Loucy (cell line): ENCODE measurements around the gene MALT1.

Source experiments
- H2AFZ ChIP-seq: fragments of 200-600 bp; sonication (generic); 2 replicates; pipeline ENCODE4 v1.6.0; 2016; ENCODE audit warnings: antibody characterized with exemption, mild to moderate bottlenecking, low read length, moderate library complexity
- H3F3A ChIP-seq: fragments of 200-600 bp; 2 replicates; pipeline ENCODE4 v1.6.0; 2016; ENCODE audit warnings: antibody characterized with exemption, low read depth, mild to moderate bottlenecking
- H3K27me3 ChIP-seq: fragments of 200-600 bp; sonication (generic); 2 replicates; pipeline ENCODE4 v1.6.1; 2014; ENCODE audit warnings: low read length, mild to moderate bottlenecking; ENCODE audit not compliant: insufficient read depth, poor library complexity, severe bottlenecking
- H3K36me3 ChIP-seq: fragments of 200-600 bp; sonication (generic); 2 replicates; pipeline ENCODE4 v1.6.1; 2016; ENCODE audit warnings: low read length; ENCODE audit not compliant: insufficient read depth
- H3K4me1 ChIP-seq: fragments of 200-600 bp; sonication (generic); 2 replicates; pipeline ENCODE4 v1.5.1; 2014; ENCODE audit warnings: low read length, mild to moderate bottlenecking; ENCODE audit not compliant: insufficient read depth, poor library complexity, severe bottlenecking
- H3K4me2 ChIP-seq: fragments of 200-600 bp; sonication (generic); 2 replicates; pipeline ENCODE4 v1.6.0; 2014; ENCODE audit warnings: antibody characterized with exemption, low read length, low read depth, mild to moderate bottlenecking; ENCODE audit not compliant: poor library complexity, severe bottlenecking
- H3K4me3 ChIP-seq: fragments of 200-600 bp; sonication (generic); 2 replicates; pipeline ENCODE4 v1.5.1; 2014; ENCODE audit warnings: low read length, mild to moderate bottlenecking, mixed read lengths; ENCODE audit not compliant: poor library complexity, severe bottlenecking
- H3K79me2 ChIP-seq: fragments of 200-600 bp; sonication (generic); 2 replicates; pipeline ENCODE4 v1.6.1; 2014; ENCODE audit warnings: low read length; ENCODE audit not compliant: insufficient read depth
- H3K9ac ChIP-seq: fragments of 200-600 bp; sonication (generic); 2 replicates; pipeline ENCODE4 v1.6.0; 2014; ENCODE audit warnings: mild to moderate bottlenecking, low read depth, low read length, moderate library complexity; ENCODE audit not compliant: poor library complexity, severe bottlenecking
- H3K9me2 ChIP-seq: fragments of 200-600 bp; sonication (generic); replicated peaks from 2 replicates; pipeline ENCODE4 v1.6.1; 2016; ENCODE audit warnings: low read depth, low read length, mixed read lengths
- H3K9me3 ChIP-seq: fragments of 200-600 bp; sonication (generic); 2 replicates; pipeline ENCODE4 v1.6.1; 2014; ENCODE audit warnings: mild to moderate bottlenecking, antibody characterized with exemption, low read length, low read depth; ENCODE audit not compliant: insufficient read depth
- H4K20me1 ChIP-seq: fragments of 200-600 bp; sonication (generic); 2 replicates; pipeline ENCODE4 v1.6.0; 2014; ENCODE audit warnings: antibody characterized with exemption, low read length, mild to moderate bottlenecking; ENCODE audit not compliant: insufficient read depth, poor library complexity, severe bottlenecking
- EZH2phosphoT487 ChIP-seq: fragments of 200-600 bp; IDR thresholded peaks from 2 replicates; pipeline ENCODE4 v1.6.1; 2018; ENCODE audit warnings: antibody characterized with exemption, mild to moderate bottlenecking, moderate library complexity, borderline replicate concordance
- TF ChIP-seq, protein P1 (sequence below): fragments of 200-600 bp; sonication (generic); conservative IDR thresholded peaks from 2 replicates; pipeline ENCODE4 v1.5.1; 2014; ENCODE audit warnings: mild to moderate bottlenecking, antibody characterized with exemption, low read length

MALT1 gene

DNA sequence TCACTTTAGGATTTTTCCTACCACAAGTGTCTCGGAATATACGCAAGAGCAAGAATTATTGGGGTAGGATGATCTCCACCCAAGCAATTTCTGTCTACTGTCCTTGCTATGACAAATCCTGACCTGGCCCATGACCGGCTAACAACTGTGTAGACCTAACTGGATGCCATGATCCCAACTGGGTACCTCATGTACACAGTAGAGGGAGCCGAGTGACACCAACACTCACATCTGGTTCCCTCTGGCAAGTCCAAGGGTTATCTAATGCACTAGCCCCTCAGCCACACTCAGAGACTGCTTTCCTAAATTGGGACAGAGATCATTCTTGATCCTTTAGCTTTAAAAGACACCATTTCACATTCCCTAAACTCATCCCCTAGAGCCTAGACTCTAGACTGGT, 132.7 kb downstream of the MALT1 start:
- Histone ChIP-seq H3K79me2 (no peaks in the 10 kb centered on the region), H3K4me2 (no peak overlapping the region), H3K4me3 (no peak overlapping the region), H3K9me2 (no peaks in the 10 kb centered on the region), H3K36me3 (no peaks in the 10 kb centered on the region), H3K27me3 (peaks cover 16% of the 10 kb centered on the region), H4K20me1 (no peaks in the 10 kb centered on the region), H2AFZ (no peak overlapping the region), H3K4me1 (no peaks in the 10 kb centered on the region), H3F3A (no peaks in the 10 kb centered on the region), H3K9me3 (no peaks in the 10 kb centered on the region), H3K9ac (no peak overlapping the region)
- TF ChIP-seq EZH2phosphoT487, result no peak
- TF ChIP-seq, protein P1, sequence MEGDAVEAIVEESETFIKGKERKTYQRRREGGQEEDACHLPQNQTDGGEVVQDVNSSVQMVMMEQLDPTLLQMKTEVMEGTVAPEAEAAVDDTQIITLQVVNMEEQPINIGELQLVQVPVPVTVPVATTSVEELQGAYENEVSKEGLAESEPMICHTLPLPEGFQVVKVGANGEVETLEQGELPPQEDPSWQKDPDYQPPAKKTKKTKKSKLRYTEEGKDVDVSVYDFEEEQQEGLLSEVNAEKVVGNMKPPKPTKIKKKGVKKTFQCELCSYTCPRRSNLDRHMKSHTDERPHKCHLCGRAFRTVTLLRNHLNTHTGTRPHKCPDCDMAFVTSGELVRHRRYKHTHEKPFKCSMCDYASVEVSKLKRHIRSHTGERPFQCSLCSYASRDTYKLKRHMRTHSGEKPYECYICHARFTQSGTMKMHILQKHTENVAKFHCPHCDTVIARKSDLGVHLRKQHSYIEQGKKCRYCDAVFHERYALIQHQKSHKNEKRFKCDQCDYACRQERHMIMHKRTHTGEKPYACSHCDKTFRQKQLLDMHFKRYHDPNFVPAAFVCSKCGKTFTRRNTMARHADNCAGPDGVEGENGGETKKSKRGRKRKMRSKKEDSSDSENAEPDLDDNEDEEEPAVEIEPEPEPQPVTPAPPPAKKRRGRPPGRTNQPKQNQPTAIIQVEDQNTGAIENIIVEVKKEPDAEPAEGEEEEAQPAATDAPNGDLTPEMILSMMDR, result no peak
